SU-DHL-6 (cell line): ENCODE measurements around the gene KCNIP3.

Source experiments
- H2AFZ ChIP-seq: fragments of 200-600 bp; sonication (generic); 2 replicates; pipeline ENCODE4 v1.6.1; 2014; ENCODE audit warnings: low read depth, mild to moderate bottlenecking, moderate library complexity, mixed read lengths, antibody characterized with exemption, low read length; ENCODE audit not compliant: severe bottlenecking
- H3F3A ChIP-seq: fragments of 200-600 bp; shearing (Covaris generic); 2 replicates; pipeline ENCODE4 v1.6.0; 2016; ENCODE audit warnings: antibody characterized with exemption, mild to moderate bottlenecking; ENCODE audit not compliant: insufficient read depth
- H3K27ac ChIP-seq: fragments of 200-600 bp; sonication (generic); 2 replicates; pipeline ENCODE4 v1.5.1; 2016; ENCODE audit warnings: low read depth, mild to moderate bottlenecking, low read length, moderate library complexity, mixed read lengths
- H3K27me3 ChIP-seq: fragments of 200-600 bp; sonication (generic), shearing (Covaris generic); 2 replicates; pipeline ENCODE4 v1.6.0; 2014; ENCODE audit warnings: mild to moderate bottlenecking, low read length
- H3K36me3 ChIP-seq: fragments of 200-600 bp; sonication (generic); 2 replicates; pipeline ENCODE4 v1.6.1; 2014; ENCODE audit warnings: mild to moderate bottlenecking, low read length, mixed read lengths
- H3K4me2 ChIP-seq: fragments of 300-600, 200-600 bp; shearing (Covaris generic), sonication (generic); 2 replicates; pipeline ENCODE4 v1.6.0; 2014; ENCODE audit warnings: low read length, low read depth, mild to moderate bottlenecking; ENCODE audit not compliant: poor library complexity, severe bottlenecking
- H3K4me3 ChIP-seq: fragments of 200-600 bp; sonication (generic); 2 replicates; pipeline ENCODE4 v1.5.1; 2014; ENCODE audit warnings: antibody characterized with exemption, low read length, mild to moderate bottlenecking, mixed read lengths; ENCODE audit not compliant: insufficient read depth, poor library complexity, severe bottlenecking
- H3K79me2 ChIP-seq: fragments of 200-600 bp; sonication (generic); 2 replicates; pipeline ENCODE4 v1.6.1; 2014; ENCODE audit warnings: mild to moderate bottlenecking, low read length, moderate library complexity; ENCODE audit not compliant: insufficient read depth
- H3K9ac ChIP-seq: fragments of 200-600 bp; sonication (generic); 2 replicates; pipeline ENCODE4 v1.7.0; 2014; ENCODE audit warnings: mild to moderate bottlenecking, low read length
- H3K9me2 ChIP-seq: fragments of 200-600 bp; sonication (generic); replicated peaks from 2 replicates; pipeline ENCODE4 v1.6.1; 2014; ENCODE audit warnings: low read length; ENCODE audit not compliant: insufficient read depth
- H3K9me3 ChIP-seq: fragments of 200-600 bp; sonication (generic); 2 replicates; pipeline ENCODE4 v1.6.1; 2014; ENCODE audit warnings: low read length, mixed read lengths; ENCODE audit not compliant: insufficient read depth
- H4K20me1 ChIP-seq: fragments of 200-600 bp; sonication (generic); 2 replicates; pipeline ENCODE4 v1.6.1; 2014; ENCODE audit warnings: low read depth, mild to moderate bottlenecking, antibody characterized with exemption, low read length, moderate library complexity, mixed read lengths
- CTCF ChIP-seq: fragments of 200-600 bp; sonication (generic); IDR thresholded peaks from one replicate; pipeline ENCODE4 v1.5.1; 2017; ENCODE audit warnings: antibody characterized with exemption, mild to moderate bottlenecking, low read length, moderate library complexity; ENCODE audit not compliant: insufficient read depth, poor library complexity, severe bottlenecking
- EZH2phosphoT487 ChIP-seq: fragments of 200-600 bp; sonication (generic), shearing (Covaris generic); conservative IDR thresholded peaks from 2 replicates; pipeline ENCODE4 v1.6.1; 2018; ENCODE audit warnings: mild to moderate bottlenecking, antibody characterized with exemption, low read length, moderate library complexity, mixed read lengths

Gene KCNIP3

GRCh38 chr2:95361216-95361980, 64.3 kb downstream of the KCNIP3 start:
- Histone ChIP-seq H3F3A (no peaks in the 10 kb centered on the region), H3K9me2 (no peaks in the 10 kb centered on the region), H4K20me1 (no peaks in the 10 kb centered on the region), H3K27ac (no peak overlapping the region), H3K4me2 (no peak overlapping the region), H3K4me3 (no peak overlapping the region), H3K9me3 (no peaks in the 10 kb centered on the region), H3K9ac (no peak overlapping the region), H3K36me3 (no peaks in the 10 kb centered on the region), H3K27me3 (no peaks in the 10 kb centered on the region), H3K79me2 (no peaks in the 10 kb centered on the region), H2AFZ (no peak overlapping the region)
- TF ChIP-seq CTCF: no peak
- TF ChIP-seq EZH2phosphoT487: no peak

- H3K79me2 ChIP-seq: no peaks in the 10 kb centered on the region
- no peak overlapping the region for H3K27ac ChIP-seq
- no peak overlapping the region for H3K4me3 ChIP-seq
- H4K20me1 ChIP-seq: no peaks in the 10 kb centered on the region
- no peaks in the 10 kb centered on the region for H3K27me3 ChIP-seq
- no peak overlapping the region for H3K9ac ChIP-seq
- TF ChIP-seq EZH2phosphoT487 (no peak), CTCF (no peak)
- no peaks in the 10 kb centered on the region for H3K9me2 ChIP-seq
- no peak overlapping the region for H2AFZ ChIP-seq
- no peaks in the 10 kb centered on the region for H3K9me3 ChIP-seq
- no peaks in the 10 kb centered on the region for H3K36me3 ChIP-seq
- H3F3A ChIP-seq: no peaks in the 10 kb centered on the region
- H3K4me2 ChIP-seq: no peak overlapping the region
Measured at GRCh38 chr2:95362486-95362885, 65.3 kb downstream of the KCNIP3 start.

GRCh38 chr2:95366514-95366913, 69.4 kb downstream of the KCNIP3 start:
- Histone ChIP-seq H3K4me3 (no peak overlapping the region), H3K27ac (no peak overlapping the region), H3K9me2 (no peaks in the 10 kb centered on the region), H3K79me2 (no peaks in the 10 kb centered on the region), H3K4me2 (no peak overlapping the region), H2AFZ (no peak overlapping the region), H4K20me1 (no peaks in the 10 kb centered on the region), H3K9ac (no peak overlapping the region), H3K27me3 (no peaks in the 10 kb centered on the region), H3K36me3 (no peaks in the 10 kb centered on the region), H3F3A (no peaks in the 10 kb centered on the region), H3K9me3 (no peaks in the 10 kb centered on the region)
- TF ChIP-seq CTCF (no peak), EZH2phosphoT487 (no peak)
